Measurements from ENCODE around the gene NAV2. TPM values are rescaled to one million over a fixed set of nuclear protein-coding genes. Genes with fewer than 3 reads are reported as not detected.

The NAV2 gene
- total RNA-seq, 1 experiment from 2014 or later: 23.3 TPM

GRCh38 chr11:20020198-20020597 lies 307.6 kb downstream of the NAV2 start:
- CTCF ChIA-PET: no interaction called here
- H4K20me1 ChIP-seq (ENCODE audit: insufficient read depth): no peaks in the 10 kb centered on the region
- H3K27ac ChIP-seq: no peak overlapping the region
- no peak for DNase-seq
- H3K4me2 ChIP-seq: no peak overlapping the region
- no peaks in the 10 kb centered on the region for H3K9me2 ChIP-seq (ENCODE audit: insufficient read depth)
- no TSS peak for BruUV-seq (replicated peaks)
- POLR2A ChIA-PET (ENCODE audit: unreplicated experiment): no interaction called here
- 0 out of 2 replicates have a peak, but pooled peaks cover 5% of the 10 kb centered on the region for H3K4me1 ChIP-seq (replicated peaks; ENCODE audit: insufficient read depth)
- no peaks in the 10 kb centered on the region for H3K9me3 ChIP-seq (ENCODE audit: insufficient read depth, low read depth)
- no peaks in the 10 kb centered on the region for H3K27me3 ChIP-seq (ENCODE audit: insufficient read depth, low read depth)
- no peak overlapping the region for H2AFZ ChIP-seq
- no peaks in the 10 kb centered on the region for H3K79me2 ChIP-seq (ENCODE audit: low read depth)
- H3F3A ChIP-seq (ENCODE audit: insufficient read depth, low read depth): no peaks in the 10 kb centered on the region; the same call in 1 of the 2 replicates
- intact Hi-C loops (cut with micrococcal nuclease; ENCODE audit: unreplicated experiment): no loop called here
- TF ChIP-seq EZH2 (IDR thresholded peaks at IDR 0.05; ENCODE audit: low read depth) (no peak), CTCF (conservative IDR thresholded peaks at IDR 0.05) (no peak)
- H3K4me3 ChIP-seq: no peak overlapping the region
- H3K36me3 ChIP-seq (ENCODE audit: low read depth): no peaks in the 10 kb centered on the region

- no peak for DNase-seq
- intact Hi-C loops (cut with micrococcal nuclease; ENCODE audit: unreplicated experiment): no loop called here
- Histone ChIP-seq H4K20me1 (ENCODE audit: insufficient read depth) (no peaks in the 10 kb centered on the region), H3K4me1 (replicated peaks; ENCODE audit: insufficient read depth) (peaks cover 10% of the 10 kb centered on the region; the same call in 1 of the 2 replicates), H2AFZ (no peak overlapping the region), H3K9me3 (ENCODE audit: insufficient read depth, low read depth) (no peaks in the 10 kb centered on the region), H3K27me3 (ENCODE audit: insufficient read depth, low read depth) (no peaks in the 10 kb centered on the region), H3F3A (ENCODE audit: insufficient read depth, low read depth) (no peaks in the 10 kb centered on the region; the same call in 1 of the 2 replicates), H3K27ac (no peak overlapping the region), H3K4me2 (no peak overlapping the region), H3K36me3 (ENCODE audit: low read depth) (no peaks in the 10 kb centered on the region), H3K79me2 (ENCODE audit: low read depth) (no peaks in the 10 kb centered on the region), H3K4me3 (no peak overlapping the region), H3K9me2 (ENCODE audit: insufficient read depth) (no peaks in the 10 kb centered on the region)
- CTCF ChIA-PET: no interaction called here
- no TSS peak for BruUV-seq (replicated peaks)
- POLR2A ChIA-PET (ENCODE audit: unreplicated experiment): no interaction called here
- TF ChIP-seq CTCF (conservative IDR thresholded peaks at IDR 0.05): no peak
- TF ChIP-seq EZH2 (IDR thresholded peaks at IDR 0.05; ENCODE audit: low read depth): no peak
Measured at GRCh38 chr11:20020716-20021115, 308.1 kb downstream of the NAV2 start.

- H3K79me2 ChIP-seq (ENCODE audit: low read depth): no peaks in the 10 kb centered on the region
- no peaks in the 10 kb centered on the region for H3K9me2 ChIP-seq (ENCODE audit: insufficient read depth)
- DNase-seq: no peak
- no peak overlapping the region for H2AFZ ChIP-seq
- ChIA-PET CTCF (no interaction called here), POLR2A (ENCODE audit: unreplicated experiment) (no interaction called here)
- intact Hi-C loops (cut with micrococcal nuclease; ENCODE audit: unreplicated experiment): no loop called here
- BruUV-seq (replicated peaks): no TSS peak
- no peak overlapping the region for H3K27ac ChIP-seq
- no peaks in the 10 kb centered on the region for H3K9me3 ChIP-seq (ENCODE audit: insufficient read depth, low read depth)
- no peaks in the 10 kb centered on the region for H4K20me1 ChIP-seq (ENCODE audit: insufficient read depth)
- H3K4me2 ChIP-seq: no peak overlapping the region
- no peaks in the 10 kb centered on the region; the same call in 1 of the 2 replicates for H3F3A ChIP-seq (ENCODE audit: insufficient read depth, low read depth)
- H3K36me3 ChIP-seq (ENCODE audit: low read depth): no peaks in the 10 kb centered on the region
- peaks cover 13% of the 10 kb centered on the region; the same call in 1 of the 2 replicates for H3K4me1 ChIP-seq (replicated peaks; ENCODE audit: insufficient read depth)
- no peak overlapping the region for H3K4me3 ChIP-seq
- TF ChIP-seq EZH2 (IDR thresholded peaks at IDR 0.05; ENCODE audit: low read depth) (no peak), CTCF (conservative IDR thresholded peaks at IDR 0.05) (no peak)
- no peaks in the 10 kb centered on the region for H3K27me3 ChIP-seq (ENCODE audit: insufficient read depth, low read depth)
Measured at GRCh38 chr11:20021212-20021611, 308.6 kb downstream of the NAV2 start.

Measured in PC-9 (cell line).